Measurements from ENCODE around the gene SH2D1B. TPM values are rescaled to one million over a fixed set of nuclear protein-coding genes. Genes with fewer than 3 reads are reported as not detected.

SH2D1B gene
- polyA plus RNA-seq, 4 donors: 0.13 to 0.40 (median 0.14) TPM

GRCh38 chr1:162383516-162383915 is 28.4 kb downstream of the SH2D1B start:
- no peak for DNase-seq (ENCODE audit: low read depth in 4 of 4, low spot score in 2 of 4)

GRCh38 chr1:162383091-162383490 is 28.8 kb downstream of the SH2D1B start:
- DNase-seq (ENCODE audit: low read depth in 4 of 4, low spot score in 2 of 4): no peak

- DNase-seq (ENCODE audit: low read depth in 4 of 4, low spot score in 2 of 4): no peak
These were observed 29.8 kb downstream of the SH2D1B start for GRCh38 chr1:162381941-162382750.

- DNase-seq (ENCODE audit: low read depth in 4 of 4, low spot score in 2 of 4): no peak
These were observed 30.6 kb downstream of the SH2D1B start, which contains the start of gene C1orf226 for GRCh38 chr1:162381383-162381782. C1orf226 (plus strand) TSS chr1:162381728; CDS start chr1:162381902, 174 bp downstream.

- no peak for DNase-seq (ENCODE audit: low read depth in 4 of 4, low spot score in 2 of 4)
These were observed 31.7 kb downstream of the SH2D1B start for GRCh38 chr1:162380061-162380846.

- DNase-seq (ENCODE audit: low read depth in 4 of 4, low spot score in 2 of 4): no peak
These were observed 35.2 kb downstream of the SH2D1B start, which contains the start of gene SPATA46 for GRCh38 chr1:162376691-162377090. SPATA46 (minus strand) TSS chr1:162376854; CDS start chr1:162376790, 64 bp downstream.

GRCh38 chr1:162375463-162375862 is 36.5 kb downstream of the SH2D1B start:
- no peak for DNase-seq (ENCODE audit: low read depth in 4 of 4, low spot score in 2 of 4)

- DNase-seq (ENCODE audit: low read depth in 4 of 4, low spot score in 2 of 4): no peak
These were observed 37.5 kb downstream of the SH2D1B start for GRCh38 chr1:162374406-162374805.

- no peak for DNase-seq (ENCODE audit: low read depth in 4 of 4, low spot score in 2 of 4)
These were observed 38.2 kb downstream of the SH2D1B start for GRCh38 chr1:162373541-162374260.

- DNase-seq (ENCODE audit: low read depth in 4 of 4, low spot score in 2 of 4): no peak
These were observed 38.9 kb downstream of the SH2D1B start for GRCh38 chr1:162373072-162373427.

GRCh38 chr1:162372159-162373071 is 39.5 kb downstream of the SH2D1B start:
- DNase-seq (ENCODE audit: low read depth in 4 of 4, low spot score in 2 of 4): no peak

GRCh38 chr1:162371611-162372010 is 40.3 kb downstream of the SH2D1B start:
- no peak for DNase-seq (ENCODE audit: low read depth in 4 of 4, low spot score in 2 of 4)

- no peak for DNase-seq (ENCODE audit: low read depth in 4 of 4, low spot score in 2 of 4)
These were observed 41.2 kb downstream of the SH2D1B start for GRCh38 chr1:162370721-162371120.

- DNase-seq (ENCODE audit: low read depth in 4 of 4, low spot score in 2 of 4): no peak
These were observed 41.8 kb downstream of the SH2D1B start for GRCh38 chr1:162370161-162370560.

GRCh38 chr1:162369571-162369970 is 42.4 kb downstream of the SH2D1B start:
- no peak for DNase-seq (ENCODE audit: low read depth in 4 of 4, low spot score in 2 of 4)

- DNase-seq (ENCODE audit: low read depth in 4 of 4, low spot score in 2 of 4): no peak
These were observed 43.5 kb downstream of the SH2D1B start for GRCh38 chr1:162368451-162368850.

- no peak for DNase-seq (ENCODE audit: low read depth in 4 of 4, low spot score in 2 of 4)
These were observed 44.2 kb downstream of the SH2D1B start for GRCh38 chr1:162367772-162368171.

- no peak for DNase-seq (ENCODE audit: low read depth in 4 of 4, low spot score in 2 of 4)
These were observed 44.9 kb downstream of the SH2D1B start for GRCh38 chr1:162367073-162367472.

GRCh38 chr1:162366671-162367070 is 45.3 kb downstream of the SH2D1B start:
- no peak for DNase-seq (ENCODE audit: low read depth in 4 of 4, low spot score in 2 of 4)

GRCh38 chr1:162366149-162366548 is 45.8 kb downstream of the SH2D1B start:
- DNase-seq (ENCODE audit: low read depth in 4 of 4, low spot score in 2 of 4): no peak
